Measurements from ENCODE around the gene PRTFDC1. TPM values are rescaled to one million over a fixed set of nuclear protein-coding genes. Genes with fewer than 3 reads are reported as not detected.

The PRTFDC1 gene
- total and polyA plus RNA-seq, 2 of the 13 experiments (the other 11 are each of a cell fraction or from before 2014, with no cell fraction given) = not detected

- H3K4me2 ChIP-seq (ENCODE audit: low read depth, low read length) = no peak overlapping the region
- POLR2A ChIA-PET = no interaction called here
- in situ Hi-C loops (cut with HindIII; ENCODE audit: extremely low pct_ligation_motif_present, low pct_unique_long_range_greater_than_20kb) (no loop called here), intact Hi-C loops (cut with micrococcal nuclease; ENCODE audit: unreplicated experiment) (loop anchor here (5.0 kb wide), 1 partner anchor 176 kb away; no protein-coding TSS in a partner anchor)
- WGBS (ENCODE audit: low lambda C conversion rate) = 19% methylated on average over 3 of the region's 3 CpGs
- TF ChIP-seq DNMT3B (CRISPR knock-in tag; conservative IDR thresholded peaks at IDR 0.05) (no peak), NR3C1 (CRISPR knock-in tag; IDR thresholded peaks at IDR 0.05) (no peak)
- no peaks in the 10 kb centered on the region for H3K36me3 ChIP-seq (replicated peaks in 1 of 2; ENCODE audit: control insufficient read depth in 1 of 2, insufficient read depth in 2 of 2, low read length in 2 of 2)
- H3K27ac ChIP-seq (ENCODE audit: extremely low read length, insufficient read depth, low read length) = no peak overlapping the region
- ATAC-seq (no peak), DNase-seq (ENCODE audit: low spot score) (no peak), FAIRE-seq (no peak)
- H4K20me1 ChIP-seq (ENCODE audit: insufficient read depth, low read length) = no peaks in the 10 kb centered on the region
- no peaks in the 10 kb centered on the region for H3K27me3 ChIP-seq (ENCODE audit: control insufficient read depth in 1 of 2, insufficient read depth in 2 of 2, low read length in 2 of 2)
- H3K4me1 ChIP-seq (ENCODE audit: insufficient read depth, low read length) = 0 out of 2 replicates have a peak, but pooled peaks cover 10% of the 10 kb centered on the region
- CTCF ChIA-PET (ENCODE audit: low intra/inter-chr PET ratio, low total read pairs) = no interaction called here
- H3K9me3 ChIP-seq (ENCODE audit: low read length) = no peaks in the 10 kb centered on the region
- H2AFZ ChIP-seq (ENCODE audit: low read length) = no peak overlapping the region
- BruUV-seq (replicated peaks) = no TSS peak
- H3K79me2 ChIP-seq (ENCODE audit: insufficient read depth, low read length) = no peaks in the 10 kb centered on the region
- no peak overlapping the region for H3K4me3 ChIP-seq (replicated peaks in 1 of 3; ENCODE audit: insufficient read depth in 1 of 3, low read depth in 2 of 3, low read length in 3 of 3)
- H3K9ac ChIP-seq (ENCODE audit: insufficient read depth, low read depth, low read length) = no peak overlapping the region
These were observed 46.0 kb downstream of the PRTFDC1 start for GRCh38 chr10:24906372-24906771.

DNA sequence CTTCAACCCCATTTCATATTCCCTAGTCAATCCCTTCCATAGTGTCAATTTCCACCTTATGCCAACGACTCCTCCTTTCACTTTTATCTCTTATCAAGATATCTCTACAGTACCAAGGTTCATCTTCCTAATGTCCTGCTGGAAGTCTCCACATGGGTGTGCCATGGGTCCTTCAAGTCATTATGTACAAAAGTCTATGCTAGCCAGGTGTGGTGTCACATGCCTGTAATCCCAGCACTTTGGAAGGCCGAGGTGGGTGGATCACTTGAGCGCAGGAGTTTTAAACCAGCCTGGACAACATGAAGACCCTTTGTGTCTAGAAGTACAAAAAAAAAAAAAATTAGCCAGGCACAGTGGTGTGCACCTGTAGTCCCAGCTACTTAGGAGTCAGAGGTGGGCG lies 47.6 kb downstream of the PRTFDC1 start:
- ChIA-PET CTCF (ENCODE audit: low intra/inter-chr PET ratio, low total read pairs) (no interaction called here), POLR2A (no interaction called here)
- 0 out of 2 replicates have a peak, but pooled peaks have one; percentile 5 for TF ChIP-seq CTCF (CRISPR knock-in tag; IDR thresholded peaks at IDR 0.05)
- TF ChIP-seq, protein P1, sequence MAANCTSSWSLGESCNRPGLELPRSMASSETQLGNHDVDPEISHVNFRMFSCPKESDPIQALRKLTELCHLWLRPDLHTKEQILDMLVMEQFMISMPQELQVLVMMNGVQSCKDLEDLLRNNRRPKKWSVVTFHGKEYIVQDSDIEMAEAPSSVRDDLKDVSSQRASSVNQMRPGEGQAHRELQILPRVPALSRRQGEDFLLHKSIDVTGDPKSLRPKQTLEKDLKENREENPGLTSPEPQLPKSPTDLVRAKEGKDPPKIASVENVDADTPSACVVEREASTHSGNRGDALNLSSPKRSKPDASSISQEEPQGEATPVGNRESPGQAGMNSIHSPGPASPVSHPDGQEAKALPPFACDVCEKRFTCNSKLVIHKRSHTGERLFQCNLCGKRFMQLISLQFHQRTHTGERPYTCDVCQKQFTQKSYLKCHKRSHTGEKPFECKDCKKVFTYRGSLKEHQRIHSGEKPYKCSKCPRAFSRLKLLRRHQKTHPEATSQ (CRISPR knock-in tag; IDR thresholded peaks at IDR 0.05; ENCODE audit: borderline replicate concordance) = no peak
- no peaks in the 10 kb centered on the region for H3K79me2 ChIP-seq (ENCODE audit: insufficient read depth, low read length)
- no peaks in the 10 kb centered on the region for H3K9me3 ChIP-seq (ENCODE audit: low read length)
- no peaks in the 10 kb centered on the region for H3K36me3 ChIP-seq (replicated peaks in 1 of 2; ENCODE audit: control insufficient read depth in 1 of 2, insufficient read depth in 2 of 2, low read length in 2 of 2)
- intact Hi-C loops (cut with micrococcal nuclease; ENCODE audit: unreplicated experiment) (loop anchor here (5.0 kb wide), 1 partner anchor 177 kb away; no protein-coding TSS in a partner anchor), in situ Hi-C loops (cut with HindIII; ENCODE audit: extremely low pct_ligation_motif_present, low pct_unique_long_range_greater_than_20kb) (no loop called here)
- 19% methylated on average over 4 of the region's 4 CpGs for WGBS (ENCODE audit: low lambda C conversion rate)
- no peak overlapping the region for H3K4me3 ChIP-seq (replicated peaks in 1 of 3; ENCODE audit: insufficient read depth in 1 of 3, low read depth in 2 of 3, low read length in 3 of 3)
- no peaks in the 10 kb centered on the region for H4K20me1 ChIP-seq (ENCODE audit: insufficient read depth, low read length)
- no TSS peak for BruUV-seq (replicated peaks)
- H3K27me3 ChIP-seq (ENCODE audit: control insufficient read depth in 1 of 2, insufficient read depth in 2 of 2, low read length in 2 of 2) = no peaks in the 10 kb centered on the region
- H3K4me1 ChIP-seq (ENCODE audit: insufficient read depth, low read length) = 0 out of 2 replicates have a peak, but pooled peaks cover 10% of the 10 kb centered on the region
- H3K27ac ChIP-seq (ENCODE audit: extremely low read length, insufficient read depth, low read length) = no peak overlapping the region
- H2AFZ ChIP-seq (ENCODE audit: low read length) = no peak overlapping the region
- no peak overlapping the region for H3K9ac ChIP-seq (ENCODE audit: insufficient read depth, low read depth, low read length)
- ATAC-seq = no peak
- no peak for FAIRE-seq
- DNase-seq (ENCODE audit: low spot score) = no peak
- H3K4me2 ChIP-seq (ENCODE audit: low read depth, low read length) = no peak overlapping the region
